Dedifferentiated amniotic fluid mesenchymal stem cell (primary cell): Measurements from ENCODE around the gene TBX10.
"Not testable (repeated sequence)": the region's sequence is repeated elsewhere in the genome, so short reads cannot be mapped to it uniquely, and the experiment has no call there.

Source experiments
- DNase-seq: peaks from one replicate; pipeline ENCODE4 v3.0.0-alpha.2; 2016; ENCODE audit errors: extremely low spot score

Gene TBX10

GRCh38 chr11:67664696-67665540 lies 25.4 kb upstream of the TBX10 start:
- DNase-seq, result no peak

GRCh38 chr11:67664213-67664585 lies 24.6 kb upstream of the TBX10 start:
- DNase-seq, result no peak

GRCh38 chr11:67663532-67664212 lies 24.1 kb upstream of the TBX10 start:
- DNase-seq, result no peak

- DNase-seq, result no peak
These were observed 23.4 kb upstream of the TBX10 start for GRCh38 chr11:67662835-67663531.

- no peak for DNase-seq
These were observed 22.7 kb upstream of the TBX10 start for GRCh38 chr11:67662142-67662834.

- not testable (repeated sequence) for DNase-seq
These were observed 21.2 kb upstream of the TBX10 start for GRCh38 chr11:67660752-67661151.

- not testable (repeated sequence) for DNase-seq
These were observed 20.1 kb upstream of the TBX10 start for GRCh38 chr11:67659651-67660165.

- DNase-seq, result no peak
These were observed 17.7 kb upstream of the TBX10 start for GRCh38 chr11:67657300-67657699.

GRCh38 chr11:67656278-67656922 lies 16.8 kb upstream of the TBX10 start:
- no peak for DNase-seq

GRCh38 chr11:67654225-67654624 lies 14.7 kb upstream of the TBX10 start:
- no peak for DNase-seq

GRCh38 chr11:67652965-67653845 lies 13.6 kb upstream of the TBX10 start:
- no peak for DNase-seq

- no peak for DNase-seq
These were observed 12.6 kb upstream of the TBX10 start for GRCh38 chr11:67651976-67652781.

GRCh38 chr11:67649634-67650510 lies 10.3 kb upstream of the TBX10 start:
- no peak for DNase-seq

GRCh38 chr11:67648796-67649613 lies 9.4 kb upstream of the TBX10 start:
- no peak for DNase-seq

- no peak for DNase-seq
These were observed 8.7 kb upstream of the TBX10 start for GRCh38 chr11:67648140-67648795.

GRCh38 chr11:67647471-67647870 lies 7.9 kb upstream of the TBX10 start:
- no peak for DNase-seq
